Activated T-helper 9 cell treated with anti-CD3 and anti-CD28 coated beads, Interleukin-2, amount 50 U/mL, for 16 hours (primary cell): ENCODE results near the gene MAPK8.

Source experiments
- DNase-seq: peaks from one replicate; pipeline ENCODE4 v3.0.0-alpha.2; 2020; ENCODE audit warnings: low read depth

Gene MAPK8

DNA sequence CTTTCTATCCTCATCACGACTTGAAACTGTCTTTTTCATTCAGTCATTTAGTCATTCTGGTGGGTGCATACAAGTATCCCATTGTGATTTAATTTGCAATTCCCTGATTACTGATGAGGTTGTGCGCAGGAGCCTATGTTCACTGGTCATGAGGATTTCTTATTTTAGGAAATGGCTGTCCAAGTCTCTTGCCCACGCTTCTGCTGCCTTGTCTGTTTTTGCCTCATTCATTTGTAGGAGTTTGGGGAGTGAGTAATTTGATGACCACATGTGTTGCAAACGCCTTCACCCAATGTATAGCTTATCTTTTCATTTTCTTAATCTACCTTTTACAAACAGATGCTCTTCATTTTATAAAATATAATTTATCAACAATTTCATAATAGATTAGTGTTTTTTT, 171.1 kb downstream of the MAPK8 start:
- no peak for DNase-seq

DNA sequence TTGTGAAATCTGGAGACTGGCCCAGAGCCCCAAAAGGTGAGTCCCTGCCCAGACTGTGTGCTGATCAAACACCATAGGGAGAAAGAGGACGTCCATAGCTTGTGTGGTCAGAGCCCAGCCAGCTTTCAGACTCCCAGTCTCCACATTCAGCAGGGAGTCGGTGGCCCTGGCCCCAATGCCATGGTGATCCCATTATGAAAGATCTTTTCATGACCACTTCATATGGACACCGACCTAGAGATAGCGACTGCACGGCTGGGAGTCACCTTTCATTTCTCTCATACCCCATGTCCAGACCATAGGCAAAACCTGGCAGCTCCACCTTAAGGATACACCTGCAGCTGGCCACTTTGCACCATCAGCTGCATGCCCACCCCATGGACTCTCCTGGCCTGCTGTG, 172.0 kb downstream of the MAPK8 start:
- DNase-seq: no peak

DNA sequence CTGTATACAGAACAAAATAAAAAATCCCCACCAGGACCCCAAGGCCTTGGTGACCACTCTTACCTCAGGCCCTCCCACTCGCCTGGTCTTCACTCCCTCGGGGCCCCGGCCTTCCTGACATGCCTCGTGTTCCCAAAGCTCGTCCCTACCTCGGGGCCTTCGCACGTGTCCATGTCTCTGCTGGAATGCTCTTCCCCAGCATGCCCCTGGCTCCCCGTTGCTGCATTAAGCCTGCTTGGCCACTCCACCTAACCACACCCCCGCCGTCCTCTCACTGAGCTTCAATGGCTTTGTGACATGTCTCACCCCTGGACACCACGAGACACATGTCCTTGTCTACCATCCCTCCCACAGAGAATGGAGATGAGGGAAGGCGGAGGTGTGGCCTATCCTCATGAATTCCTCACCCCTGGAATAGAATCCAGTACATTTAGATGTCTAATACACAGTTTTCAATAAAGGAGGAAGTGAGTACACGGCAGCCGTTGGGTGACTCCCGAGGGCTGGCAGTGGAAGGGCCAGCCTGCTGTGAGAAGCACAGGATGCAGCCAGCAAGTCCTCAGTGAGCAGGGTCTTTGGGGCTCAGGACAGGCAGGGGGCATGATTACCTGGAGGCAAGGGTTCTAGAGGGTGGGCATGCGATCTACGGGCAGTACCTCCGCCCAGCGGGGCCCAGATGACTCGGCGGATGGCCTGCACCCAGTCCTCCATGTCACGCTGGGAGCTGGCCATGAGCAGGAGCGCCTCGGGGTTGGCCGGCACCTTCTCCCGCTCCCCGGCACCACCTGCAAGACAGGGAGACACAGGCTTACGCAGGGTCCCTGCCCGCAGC, 172.7 kb downstream of the MAPK8 start:
- DNase-seq: no peak

DNA sequence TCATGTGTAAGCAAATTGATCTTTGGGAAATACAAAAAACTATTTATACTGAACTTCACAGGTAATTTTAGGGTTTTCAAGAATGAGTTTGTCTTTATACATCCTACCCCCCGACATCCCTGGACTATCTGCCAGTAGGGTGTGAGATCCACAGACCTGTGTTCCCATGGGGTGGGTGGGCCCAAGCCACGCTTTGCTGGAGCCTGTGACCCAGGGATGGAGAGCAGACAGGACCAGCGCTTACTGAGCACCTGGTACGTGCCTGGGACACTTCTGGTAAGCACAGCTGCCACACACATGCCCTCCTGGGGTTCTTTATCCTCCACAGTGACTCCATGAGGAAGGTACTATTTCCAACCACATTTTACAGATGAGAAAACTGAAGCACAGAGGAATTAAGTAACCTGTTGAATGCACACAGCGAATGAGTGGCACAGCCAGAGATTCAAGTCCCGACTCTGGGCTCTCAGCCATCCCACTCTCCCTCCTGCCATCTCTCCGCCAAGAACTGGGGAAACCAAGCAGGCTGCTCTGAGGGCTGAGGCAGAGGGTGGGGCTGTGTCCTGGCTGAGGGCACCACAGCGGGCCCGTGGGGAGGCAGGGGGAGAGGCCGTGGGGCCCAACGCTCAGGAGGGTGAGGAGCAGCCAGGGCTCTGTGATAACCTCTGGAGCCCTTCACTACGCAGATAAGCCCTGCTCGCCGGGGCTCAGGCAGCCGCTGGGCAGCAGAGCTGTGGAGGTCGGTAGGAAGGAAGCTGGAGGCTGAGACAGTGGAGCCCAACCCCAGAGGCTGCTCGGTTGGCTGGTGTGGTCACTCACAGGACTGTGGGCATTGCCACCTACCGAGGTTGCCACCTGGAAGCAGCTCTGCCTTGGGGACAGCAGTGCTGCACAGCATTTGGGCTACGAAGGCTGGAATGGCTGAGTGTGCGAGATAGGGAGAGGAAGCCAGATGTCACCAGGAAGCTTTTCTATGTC, 174.2 kb downstream of the MAPK8 start:
- no peak for DNase-seq

DNA sequence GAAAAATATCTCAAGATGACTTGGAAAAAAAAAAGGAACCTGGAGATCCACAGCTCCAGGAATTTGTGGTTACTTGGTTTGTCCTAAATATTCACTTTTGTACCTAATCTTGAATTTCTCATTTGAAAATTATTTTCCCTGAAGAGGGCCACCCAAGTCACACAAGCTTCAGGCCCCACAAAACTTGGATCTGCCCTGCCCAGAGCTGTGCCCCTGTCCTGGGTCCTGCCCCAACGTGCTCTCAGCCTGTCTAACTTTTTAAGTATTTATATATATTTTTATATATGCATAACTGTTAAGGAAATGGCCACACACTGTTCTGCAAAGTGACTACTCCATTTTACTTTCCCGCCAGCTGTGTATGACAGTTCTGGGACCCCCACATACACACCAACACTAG, 174.9 kb downstream of the MAPK8 start:
- DNase-seq: no peak

DNA sequence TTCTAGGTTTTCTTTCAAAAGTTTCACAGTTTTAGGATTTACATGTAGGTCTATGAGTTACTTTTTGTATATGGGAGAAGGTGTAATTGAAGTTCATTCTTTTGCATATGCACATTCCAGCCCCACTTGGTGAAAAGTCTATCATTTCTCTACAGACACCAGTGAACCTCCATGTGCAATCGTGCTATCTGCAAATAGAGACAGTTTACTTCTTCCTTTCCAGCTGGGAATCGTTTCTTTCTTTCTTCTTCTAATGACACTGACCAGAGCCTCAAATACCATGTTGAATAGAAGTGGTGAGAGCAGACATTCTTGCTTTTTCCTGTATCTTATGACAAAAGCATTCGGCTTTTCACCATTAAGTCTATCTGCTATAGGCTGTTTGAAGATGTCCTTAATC, 175.7 kb downstream of the MAPK8 start:
- no peak for DNase-seq

DNA sequence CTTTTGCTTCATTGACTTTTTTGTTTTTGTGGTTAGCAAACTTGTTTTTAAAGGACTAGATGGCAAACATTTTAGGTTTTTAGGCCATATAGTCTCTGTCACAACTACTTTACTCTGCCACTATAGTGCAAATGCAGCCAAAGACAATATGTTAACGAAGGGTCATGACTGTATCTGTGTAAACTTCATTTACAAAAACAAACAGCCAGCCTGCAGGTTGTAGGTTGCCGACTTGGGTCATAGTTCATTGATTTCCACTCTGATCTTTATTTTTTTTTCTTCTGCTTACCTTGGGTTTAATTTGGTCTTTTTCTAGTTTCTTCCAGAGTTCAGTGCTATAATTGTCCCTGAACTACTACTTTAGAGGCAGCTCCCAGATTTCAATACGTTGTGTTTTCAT, 178.4 kb downstream of the MAPK8 start:
- no peak for DNase-seq

DNA sequence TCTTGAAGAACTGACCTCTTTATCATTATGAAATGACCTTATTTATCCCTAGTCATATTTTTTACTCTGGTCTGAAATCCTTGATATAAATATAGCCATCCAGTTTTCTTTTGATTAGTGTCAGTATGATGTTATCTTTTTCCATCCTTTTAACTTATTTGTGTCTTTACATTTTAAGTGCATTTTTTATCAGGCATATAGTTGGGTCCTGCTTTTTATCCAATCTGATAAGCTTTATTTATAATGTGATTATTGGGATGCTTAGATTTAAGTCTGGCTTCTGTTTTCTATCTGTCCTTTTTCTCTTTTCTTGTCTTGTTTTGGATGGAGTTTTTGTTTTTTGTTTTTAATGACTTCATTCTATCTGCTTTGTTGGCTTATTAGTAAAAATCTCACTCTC, 179.2 kb downstream of the MAPK8 start:
- DNase-seq: no peak

DNA sequence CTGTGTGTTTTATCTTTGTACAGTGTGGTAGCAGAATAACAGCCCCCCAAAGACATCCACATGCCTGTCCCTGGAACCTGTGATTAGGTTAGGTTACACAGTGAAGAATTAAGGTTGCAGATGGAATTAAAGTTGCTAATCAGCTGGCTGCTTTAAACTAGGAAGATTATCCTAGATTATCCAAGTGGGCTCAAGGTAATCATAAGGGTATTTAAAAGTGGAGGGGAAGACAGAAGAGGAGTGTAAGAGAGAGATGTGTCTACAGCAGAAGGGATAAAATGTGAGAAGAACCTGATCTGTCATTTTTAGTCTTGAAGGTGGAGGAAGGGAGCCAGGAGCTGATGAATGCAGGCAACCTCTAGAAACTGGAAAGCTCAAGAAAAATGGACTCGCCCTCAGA, 180.8 kb downstream of the MAPK8 start:
- no peak for DNase-seq
